NCI-H345 treated with DMSO at 0.1 percent for 48 hours (cell line): ENCODE measurements around the gene RDX.

Source experiments
- DNase-seq: peaks from one replicate; lab custom pipeline; 2025; ENCODE audit not compliant: unreplicated experiment; lab: John Stamatoyannopoulos, UW

The RDX gene

DNA sequence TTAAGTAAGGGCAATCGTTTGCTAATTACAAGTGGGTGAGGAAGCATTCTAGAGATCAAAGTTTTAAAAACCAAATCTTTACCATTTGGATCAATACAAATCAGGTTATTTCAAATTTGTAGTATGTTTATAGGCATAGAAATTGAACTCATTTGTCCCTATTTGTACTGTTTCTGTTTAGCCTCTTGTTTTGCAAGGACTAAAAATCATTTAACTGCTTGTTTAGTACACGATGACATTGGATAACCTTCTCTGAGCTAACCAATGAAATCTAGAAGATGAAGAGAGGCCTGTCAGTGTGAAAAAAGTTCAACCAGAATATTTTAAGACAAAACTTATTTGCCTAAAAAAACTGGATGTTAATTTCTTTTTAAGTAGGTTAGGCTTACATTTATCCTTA lies 163.3 kb downstream of the RDX start:
- DNase-seq = no peak

DNA sequence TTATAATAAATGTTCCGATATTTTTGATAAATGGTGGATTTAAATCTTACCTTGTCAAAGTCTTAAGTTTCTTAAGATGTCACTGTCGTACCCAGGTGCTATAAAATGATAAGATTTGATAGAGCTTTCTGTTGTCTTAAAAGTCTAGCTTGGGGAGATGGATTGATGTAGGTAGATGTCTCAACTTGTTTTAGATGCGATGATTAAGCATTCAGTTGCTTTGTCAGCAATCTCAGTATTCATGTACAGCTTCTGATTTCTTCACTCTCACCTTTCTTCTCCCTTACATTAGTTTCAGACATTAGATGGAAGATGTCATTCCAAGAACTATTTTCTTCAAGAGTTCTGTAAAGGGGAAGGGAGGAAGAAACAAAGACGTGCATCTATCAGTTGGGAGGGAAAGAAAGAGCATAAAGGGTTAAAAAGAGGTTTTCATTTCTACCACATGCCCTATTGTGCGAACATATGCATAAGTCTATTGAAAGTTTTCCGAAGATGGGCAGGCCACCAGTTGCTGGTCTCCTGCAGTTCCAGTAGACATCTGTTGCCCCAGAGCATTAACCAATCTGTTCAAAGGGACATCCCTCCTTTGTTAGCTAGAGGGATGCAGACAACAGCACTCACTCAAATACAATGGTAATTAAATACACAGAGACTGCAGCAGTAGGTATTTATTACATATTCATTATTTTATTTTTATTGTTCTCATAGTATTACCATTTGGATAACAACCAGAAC lies 164.9 kb downstream of the RDX start:
- peak; percentile 82 for DNase-seq

DNA sequence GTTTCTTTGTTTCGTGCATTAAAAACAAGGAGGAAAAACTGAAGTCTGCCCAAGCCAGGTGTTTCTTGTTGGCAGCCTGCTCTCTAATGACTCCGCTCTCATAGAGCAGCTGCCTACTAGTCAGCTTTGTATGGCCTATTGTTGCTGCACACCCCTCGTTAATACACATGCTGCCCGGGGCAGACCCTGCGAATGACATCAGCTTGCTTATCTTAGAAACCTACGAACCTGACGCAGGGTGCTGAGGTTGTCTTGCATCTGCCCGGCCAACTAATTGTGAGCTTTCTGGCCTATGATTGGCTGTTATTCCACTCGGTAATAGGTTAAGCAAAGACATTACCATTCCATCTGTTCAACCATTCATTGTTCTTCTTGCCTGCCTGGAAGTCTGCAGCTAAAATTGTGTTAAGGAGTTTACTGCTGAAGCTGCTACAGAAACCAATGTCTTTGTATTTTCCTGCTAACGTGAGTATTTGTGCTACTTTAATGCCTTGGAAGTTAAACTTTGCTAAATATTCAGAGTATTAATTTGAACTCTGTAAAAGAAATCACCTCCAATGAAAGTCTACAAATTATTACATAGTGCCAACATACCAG lies 165.7 kb downstream of the RDX start:
- DNase-seq = peak; percentile 97

DNA sequence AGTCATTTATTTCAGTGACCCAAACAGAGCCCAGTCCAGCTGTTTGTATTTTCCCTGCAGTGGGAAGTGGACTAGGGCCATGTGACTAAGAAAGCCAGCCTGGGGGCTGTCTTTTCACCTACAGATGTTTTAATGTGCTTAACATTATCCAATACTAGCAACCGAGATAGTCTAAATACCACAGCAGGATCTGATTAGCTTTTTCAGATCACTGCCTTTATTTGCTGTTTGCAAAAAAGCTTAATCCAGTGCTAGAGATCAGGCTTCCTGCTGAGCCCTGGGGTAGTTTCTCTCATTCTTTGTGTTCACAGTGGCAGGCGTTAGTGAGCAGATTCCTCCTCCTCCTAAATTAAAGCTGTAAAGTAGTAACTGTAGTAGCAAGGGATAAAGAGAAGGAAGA lies 168.3 kb downstream of the RDX start:
- peak; percentile 82 for DNase-seq

DNA sequence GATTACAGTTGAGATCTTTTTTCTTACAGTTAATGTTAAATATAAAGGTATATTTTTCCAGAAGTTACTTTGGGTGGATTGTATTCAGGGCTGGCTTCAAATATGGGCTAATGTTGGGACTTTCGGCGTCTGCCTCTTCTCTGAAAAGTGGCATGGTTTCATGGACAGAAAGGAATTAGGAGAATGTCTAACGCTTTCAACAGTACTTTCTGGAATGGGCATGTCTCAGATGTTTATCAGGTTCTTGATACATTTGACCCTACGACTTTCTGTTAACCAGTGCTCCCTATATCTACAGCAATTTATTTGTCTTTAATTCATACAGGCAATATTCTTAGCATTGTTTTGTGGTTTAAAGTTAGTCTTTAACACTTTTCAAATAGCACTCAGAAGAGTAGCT lies 169.5 kb downstream of the RDX start:
- no peak for DNase-seq

DNA sequence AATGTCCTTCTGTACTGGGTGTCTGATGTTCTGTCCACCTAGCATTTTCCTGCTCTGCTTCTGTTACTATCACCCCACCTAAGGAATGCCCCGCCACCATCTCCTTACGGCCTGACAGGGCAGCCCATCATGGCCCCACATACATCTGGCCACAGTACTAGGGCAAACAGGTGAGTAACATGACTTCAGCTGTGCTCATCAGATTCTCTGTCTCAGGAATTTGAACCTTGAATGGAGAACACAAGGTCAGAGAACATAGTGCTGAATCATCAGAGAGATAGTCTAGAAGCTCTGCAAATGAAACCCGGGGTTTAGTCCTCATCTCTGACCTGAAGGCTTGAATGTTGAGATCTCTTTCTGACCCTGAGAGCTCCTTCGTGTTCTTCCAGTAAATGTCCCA lies 170.8 kb downstream of the RDX start:
- no peak for DNase-seq
